ENCODE results near the gene ING1.
A peak's percentile ranks its signal among the peaks of the same experiment; 100 is the strongest.
"Not testable (repeated sequence)": the region's sequence is repeated elsewhere in the genome, so short reads cannot be mapped to it uniquely, and the experiment has no call there.

The ING1 gene

DNA sequence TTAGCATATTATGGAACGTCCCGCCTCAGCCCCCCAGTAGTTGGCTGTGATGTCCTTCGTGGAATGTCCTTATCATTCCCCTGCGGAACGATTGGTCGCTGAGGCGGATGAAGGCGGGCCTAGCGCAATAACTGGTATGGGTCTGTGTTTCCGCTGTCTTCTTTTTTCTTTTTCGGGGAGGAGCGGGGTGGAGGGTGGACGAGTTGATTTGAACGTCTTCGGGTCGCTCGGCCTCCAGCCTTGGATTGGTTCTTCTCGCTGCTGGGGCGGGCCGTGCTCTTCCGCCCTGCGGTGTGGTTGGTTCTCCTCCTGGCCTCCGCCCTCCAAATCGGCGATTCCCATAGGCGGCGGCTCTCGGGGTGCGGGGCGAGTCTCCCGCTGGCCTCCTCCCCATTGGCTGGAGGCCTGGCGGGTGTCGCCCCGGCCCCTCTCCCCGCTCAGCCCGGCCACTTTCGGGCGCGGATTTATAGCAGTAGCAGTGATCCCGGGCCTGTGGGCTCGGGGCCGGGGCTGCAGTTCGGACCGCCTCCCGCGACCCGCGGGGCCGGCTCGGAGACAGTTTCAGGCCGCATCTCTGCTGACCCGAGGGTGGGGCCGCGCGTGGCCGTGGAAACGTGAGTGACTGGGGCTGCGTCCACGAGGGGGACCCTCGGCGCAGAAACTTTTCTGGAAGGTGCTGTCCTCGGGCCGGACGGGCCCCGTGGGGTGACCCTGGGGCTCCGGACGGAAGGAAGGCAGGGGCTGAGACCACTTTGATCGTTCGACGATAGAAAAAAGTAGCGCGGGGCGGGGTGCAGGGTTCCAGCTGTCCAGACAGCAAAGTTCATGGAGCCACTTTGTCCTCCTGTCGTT is 2.1 kb downstream of the ING1 start:
- peak; percentile 100 for DNase-seq

- no peak for DNase-seq
Measured at GRCh38 chr13:110716247-110716515, 2.7 kb downstream of the ING1 start.

DNA sequence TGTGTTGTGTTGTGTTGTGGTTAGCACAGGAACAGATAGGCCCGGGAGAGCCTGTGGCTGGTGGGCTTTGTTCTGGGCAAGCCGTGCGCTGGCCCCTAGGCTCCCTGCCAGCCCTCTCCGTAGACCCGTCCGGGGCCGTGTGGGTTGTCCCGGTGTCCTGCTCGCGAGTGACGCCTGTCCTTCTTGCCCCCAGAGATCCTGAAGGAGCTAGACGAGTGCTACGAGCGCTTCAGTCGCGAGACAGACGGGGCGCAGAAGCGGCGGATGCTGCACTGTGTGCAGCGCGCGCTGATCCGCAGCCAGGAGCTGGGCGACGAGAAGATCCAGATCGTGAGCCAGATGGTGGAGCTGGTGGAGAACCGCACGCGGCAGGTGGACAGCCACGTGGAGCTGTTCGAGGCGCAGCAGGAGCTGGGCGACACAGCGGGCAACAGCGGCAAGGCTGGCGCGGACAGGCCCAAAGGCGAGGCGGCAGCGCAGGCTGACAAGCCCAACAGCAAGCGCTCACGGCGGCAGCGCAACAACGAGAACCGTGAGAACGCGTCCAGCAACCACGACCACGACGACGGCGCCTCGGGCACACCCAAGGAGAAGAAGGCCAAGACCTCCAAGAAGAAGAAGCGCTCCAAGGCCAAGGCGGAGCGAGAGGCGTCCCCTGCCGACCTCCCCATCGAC is 5.7 kb downstream of the ING1 start:
- DNase-seq, result no peak

DNA sequence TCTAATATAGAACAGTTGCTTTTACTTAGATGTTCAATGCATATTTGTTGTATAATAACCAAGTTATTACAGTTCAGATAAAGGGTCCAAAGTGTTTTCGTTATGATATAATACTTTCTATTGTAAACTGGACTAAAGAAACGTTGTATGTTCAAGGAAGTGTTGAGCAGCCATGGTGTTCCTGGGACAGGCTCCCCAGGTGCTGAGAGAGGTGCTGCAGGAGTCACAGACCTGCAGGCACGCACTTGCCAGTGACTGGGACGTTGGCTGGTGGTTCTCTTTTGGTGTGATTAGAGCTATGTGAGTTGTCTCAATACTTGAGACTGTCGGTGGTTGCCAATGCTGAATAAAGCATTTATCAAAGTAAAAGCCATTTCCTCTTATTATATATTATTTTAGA is 9.5 kb downstream of the ING1 start:
- DNase-seq, result no peak

GRCh38 chr13:110723598-110723997 is 10.1 kb downstream of the ING1 start:
- DNase-seq, result no peak

DNA sequence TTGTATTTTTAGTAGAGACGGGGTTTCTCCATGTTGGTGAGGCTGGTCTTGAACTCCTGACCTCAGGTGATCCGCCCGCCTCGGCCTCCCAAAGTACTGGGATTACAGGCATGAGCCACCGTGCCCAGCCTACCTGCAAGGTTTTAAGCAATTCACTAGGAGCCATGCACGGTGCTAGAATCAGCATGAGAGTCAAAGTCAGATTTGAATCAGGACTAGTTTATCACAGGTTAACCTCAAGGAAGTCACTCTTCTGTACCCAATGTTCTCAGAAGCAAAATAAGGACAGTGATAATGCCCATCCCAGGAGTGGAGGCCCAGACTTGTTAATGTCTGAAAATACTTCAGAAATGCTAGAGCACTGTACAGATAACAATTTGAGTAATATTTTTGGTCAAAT is 12.7 kb downstream of the ING1 start:
- DNase-seq, result not testable (repeated sequence)

GRCh38 chr13:110726726-110727125 is 13.2 kb downstream of the ING1 start:
- DNase-seq, result no peak

- no peak for DNase-seq
Measured at GRCh38 chr13:110731072-110731471, 17.6 kb downstream of the ING1 start.

DNA sequence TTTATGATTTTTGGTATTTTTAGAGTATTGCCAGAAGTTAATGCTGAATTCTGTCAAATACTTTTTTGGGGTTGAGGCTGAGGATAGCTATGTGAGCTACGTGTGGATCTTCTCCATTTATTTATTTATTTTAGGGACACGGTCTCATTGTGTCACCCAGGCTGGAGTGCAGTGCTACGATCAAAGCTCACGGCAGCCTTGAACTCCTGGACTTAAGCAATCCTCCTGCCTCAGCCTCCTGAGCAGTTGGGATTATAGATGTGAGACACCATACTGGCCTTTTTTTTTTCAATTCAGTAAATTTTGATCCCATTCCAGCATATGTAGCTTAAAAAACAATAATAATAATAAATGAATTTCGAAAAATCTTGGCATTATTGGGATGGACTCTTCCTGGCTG is 21.1 kb downstream of the ING1 start:
- DNase-seq, result no peak

DNA sequence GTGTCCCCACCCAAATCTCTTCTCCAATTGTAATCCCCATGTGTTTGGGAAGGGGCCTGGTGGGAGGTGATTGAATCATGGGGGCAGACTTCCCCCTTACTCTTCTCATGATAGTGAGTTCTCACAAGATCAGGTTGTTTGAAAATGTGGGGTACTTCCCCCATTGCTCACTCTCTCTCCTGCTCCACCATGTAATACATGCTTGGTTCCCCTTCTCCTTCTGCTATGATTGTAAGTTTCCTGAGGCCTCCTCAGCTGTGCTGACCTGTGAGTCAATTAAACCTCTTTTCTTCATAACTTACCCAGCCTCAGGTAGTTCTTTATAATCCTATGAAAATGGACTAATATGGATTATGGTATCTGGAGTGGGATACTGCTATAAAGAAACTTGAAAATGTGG is 24.1 kb downstream of the ING1 start:
- DNase-seq, result no peak

DNA sequence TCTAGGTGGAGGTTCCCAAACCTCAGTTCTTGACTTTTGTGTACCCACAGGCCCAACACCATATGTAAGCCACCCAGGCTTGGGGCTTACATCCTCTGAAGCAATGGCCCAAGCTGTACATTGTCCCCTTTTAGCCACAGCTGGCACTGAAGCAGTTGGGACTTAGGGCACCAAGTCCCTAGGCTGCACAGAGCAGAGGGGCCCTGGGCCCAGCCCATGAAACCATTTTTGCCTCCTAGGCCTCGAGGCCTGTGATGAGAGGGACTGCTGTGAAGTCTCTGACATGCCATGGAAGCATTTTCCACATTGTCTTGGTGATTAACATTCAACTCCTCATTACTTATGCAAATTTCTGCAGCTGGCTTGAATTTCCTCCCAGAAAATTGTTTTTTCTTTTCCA is 30.2 kb downstream of the ING1 start:
- no peak for DNase-seq

- DNase-seq, result no peak
Measured at GRCh38 chr13:110746438-110746837, 32.9 kb downstream of the ING1 start.

DNA sequence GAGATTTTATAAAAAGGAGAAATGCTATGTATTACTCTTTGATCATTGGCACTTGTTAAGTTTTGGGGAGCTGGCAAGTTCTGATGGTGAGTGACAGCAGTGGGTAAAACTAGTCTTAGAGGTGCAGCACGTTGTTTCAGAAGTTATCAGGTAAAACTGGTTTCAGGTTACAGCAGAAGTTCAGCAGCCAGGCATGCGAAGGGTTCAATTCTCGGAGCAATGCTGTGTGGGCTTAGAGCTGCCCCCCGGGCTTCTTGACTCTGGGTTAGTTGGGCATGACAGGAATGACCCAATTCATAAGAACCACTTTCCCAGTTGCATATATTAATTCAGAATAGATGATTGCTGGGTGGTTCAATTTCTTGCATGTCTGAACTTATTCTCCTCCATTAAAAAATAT is 34.8 kb downstream of the ING1 start:
- DNase-seq, result no peak

DNA sequence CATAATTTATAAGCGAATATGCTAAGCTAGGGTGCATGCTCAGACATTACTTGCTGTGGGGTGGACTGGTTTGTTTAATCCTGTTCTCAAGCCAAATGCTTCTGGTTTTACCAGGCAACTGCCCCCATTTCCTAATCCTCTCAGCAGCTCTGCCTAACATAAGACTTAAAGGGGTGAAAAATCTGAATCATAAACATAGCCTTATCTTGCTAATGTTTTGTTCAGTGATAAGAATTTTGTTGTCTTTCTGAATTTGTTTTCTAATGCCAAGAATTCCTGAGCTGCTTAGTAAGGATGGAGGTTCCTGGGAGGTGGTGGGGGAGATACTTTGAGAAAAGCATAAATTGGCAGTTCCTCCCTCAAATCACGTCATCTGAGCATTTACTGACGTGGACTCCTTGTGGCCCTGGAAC is 42.7 kb downstream of the ING1 start:
- DNase-seq, result peak; percentile 53

GRCh38 chr13:110757296-110757695 is 43.8 kb downstream of the ING1 start:
- no peak for DNase-seq

DNA sequence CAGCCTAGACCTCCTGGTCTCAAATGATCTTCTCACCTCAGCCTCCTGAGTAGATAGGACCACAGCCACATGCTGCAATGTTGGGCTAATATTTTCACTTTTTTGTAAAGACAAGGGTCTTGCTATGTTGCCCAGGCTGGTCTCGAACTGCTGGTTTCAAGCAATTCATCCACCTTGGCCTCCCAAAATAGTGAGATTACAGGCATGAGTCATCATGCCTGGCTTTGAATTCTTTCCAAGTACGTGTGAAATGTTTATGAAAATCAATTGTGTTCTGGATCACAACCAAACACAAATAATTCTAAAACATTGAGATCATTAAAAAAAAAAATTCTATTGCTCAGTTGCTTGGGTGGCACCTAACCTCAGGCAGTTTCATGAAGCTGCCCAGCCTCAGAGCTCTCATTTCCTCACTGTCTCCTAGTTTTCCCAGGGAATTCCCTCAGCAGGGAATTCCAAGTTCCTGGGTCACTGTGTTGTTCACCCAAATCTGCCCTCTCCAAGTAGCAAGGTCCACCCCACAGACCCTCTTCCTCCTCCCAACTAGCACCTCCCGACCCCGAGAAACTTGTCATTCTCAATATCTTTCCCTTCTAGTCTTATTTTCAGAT is 44.8 kb downstream of the ING1 start:
- DNase-seq, result peak; percentile 18

DNA sequence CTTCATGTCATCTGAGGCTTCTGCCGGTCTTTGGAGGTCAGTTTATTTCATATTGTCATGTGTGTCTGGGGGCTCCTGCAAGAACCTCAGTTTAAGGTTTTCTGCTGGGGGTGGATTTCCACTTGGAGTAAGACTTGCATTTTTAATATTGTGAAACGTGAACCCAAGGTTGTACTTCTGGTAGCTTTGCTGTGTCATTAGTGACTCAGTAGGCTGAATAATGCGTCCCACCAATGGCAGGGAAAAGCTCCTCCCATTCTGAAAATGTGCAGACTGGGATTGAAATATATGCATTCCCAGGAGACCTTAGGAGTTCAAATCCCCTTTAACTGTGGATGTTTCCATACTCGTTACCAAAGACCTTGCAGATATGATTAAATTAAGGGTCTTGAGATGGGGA is 46.2 kb downstream of the ING1 start:
- peak; percentile 46 for DNase-seq

DNA sequence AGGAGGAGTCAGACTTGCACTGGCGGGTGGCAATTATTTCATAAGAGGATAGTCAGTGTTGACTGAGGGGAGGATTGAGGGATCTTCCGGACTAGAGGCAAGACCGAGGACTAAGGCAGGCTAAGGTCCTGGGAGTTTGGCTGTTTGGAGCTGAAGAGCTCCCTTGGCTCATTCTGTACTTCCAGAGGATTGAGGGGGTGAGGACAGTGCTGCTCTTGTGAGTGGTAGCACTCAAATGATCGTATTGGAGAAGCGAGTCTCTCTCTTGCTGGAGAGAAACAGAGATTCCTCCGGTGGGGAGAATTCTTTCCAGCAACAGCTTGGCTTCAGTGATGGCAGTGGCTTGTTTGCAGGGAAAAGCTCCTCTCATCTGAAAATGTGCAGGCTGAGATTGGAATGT is 47.1 kb downstream of the ING1 start:
- DNase-seq, result no peak

DNA sequence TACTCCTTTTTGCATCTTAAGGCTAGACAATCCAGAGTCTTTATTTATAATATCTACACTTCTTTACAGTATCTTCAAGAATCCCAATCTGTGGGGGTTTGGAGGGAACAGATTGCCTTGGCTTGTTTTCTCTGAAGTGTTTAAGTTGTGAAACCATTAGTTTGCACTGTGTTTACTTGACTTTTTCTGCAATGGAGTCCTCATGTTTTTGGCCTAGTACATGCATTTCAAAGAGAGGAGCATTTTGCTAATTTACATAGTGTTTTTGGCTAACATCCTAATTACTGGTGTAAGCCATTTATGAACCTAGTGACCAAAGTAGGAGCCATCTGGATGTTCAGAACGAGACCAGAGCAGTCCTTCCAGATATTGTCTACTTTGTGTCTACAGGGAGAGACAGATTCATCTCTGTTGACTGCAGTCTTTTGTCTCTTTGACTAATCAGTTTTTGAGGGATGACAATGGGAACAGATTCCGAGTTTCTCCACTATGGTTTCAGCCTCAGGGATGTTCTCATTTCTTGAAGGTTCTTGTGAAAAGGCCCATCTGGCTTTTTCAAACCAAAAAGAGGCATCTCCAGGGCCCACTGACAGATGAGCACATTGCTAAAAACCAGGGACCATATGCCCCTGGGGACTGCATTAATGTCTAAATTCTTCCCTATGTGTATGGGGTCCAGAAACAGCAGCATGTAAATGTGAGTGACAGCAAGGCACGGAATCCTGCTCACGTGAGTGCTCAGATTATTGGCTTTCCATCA is 53.4 kb downstream of the ING1 start:
- DNase-seq, result no peak

- DNase-seq, result no peak
Measured at GRCh38 chr13:110767476-110767875, 54.0 kb downstream of the ING1 start.

GRCh38 chr13:110769097-110769496 is 55.6 kb downstream of the ING1 start:
- no peak for DNase-seq

- no peak for DNase-seq
Measured at GRCh38 chr13:110770678-110771077, 57.2 kb downstream of the ING1 start.

DNA sequence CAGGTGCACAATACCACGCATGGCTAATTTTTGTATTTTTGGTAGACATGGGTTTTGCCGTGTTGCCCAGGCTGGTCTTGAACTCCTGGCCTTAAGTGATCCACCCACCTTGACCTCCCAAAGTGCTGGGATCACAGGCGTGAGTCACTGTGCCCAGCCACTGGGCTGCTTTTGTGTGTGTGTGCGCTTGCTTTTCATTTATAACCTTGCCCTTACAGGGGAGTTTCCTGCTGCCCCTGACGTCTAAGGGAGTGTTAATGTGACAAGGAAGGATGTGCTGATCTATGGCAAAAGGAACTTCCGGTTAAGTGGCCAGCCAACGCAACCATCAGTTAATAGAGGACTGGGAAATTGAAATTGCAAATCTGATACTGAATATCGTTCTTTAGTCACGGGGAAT is 57.7 kb downstream of the ING1 start:
- no peak for DNase-seq

All from fibroblast of skin of abdomen (primary cell).